CD14-positive monocyte (primary cell): ENCODE results near the gene PFAS. TPM values are rescaled to one million over a fixed set of nuclear protein-coding genes. Genes with fewer than 3 reads are reported as not detected.

Experiments used
- DNase-seq, 3 donors: peaks; one replicate each; pipeline ENCODE4 v3.0.0-alpha.2; 2011 to 2022
- H2AFZ ChIP-seq: 2 replicates; pipeline ENCODE4 v1.6.0; 2012; ENCODE audit warnings: mild to moderate bottlenecking, low read depth, low read length, inconsistent platforms; ENCODE audit not compliant: insufficient read depth, poor library complexity, severe bottlenecking
- H3K27ac ChIP-seq, 2 donors: 1 replicate in 1 of 2; 2 replicates in 1 of 2; pipeline ENCODE4 v1.5.1; 2012 to 2013; ENCODE audit warnings: low read length in 2 of 2, control low read depth in 1 of 2, inconsistent platforms in 1 of 2, low read depth in 1 of 2, mild to moderate bottlenecking in 1 of 2
- H3K27me3 ChIP-seq, 2 donors: one replicate each; pipeline versions ENCODE4 v1.6.0 to v1.6.1; 2011 to 2013; ENCODE audit warnings: low read length in 2 of 2; ENCODE audit not compliant: control insufficient read depth in 2 of 2, insufficient read depth in 2 of 2
- H3K36me3 ChIP-seq, 2 donors: replicated peaks in 1 of 2; 1 replicate in 1 of 2; 2 replicates in 1 of 2; pipeline versions ENCODE4 v1.5.1 to v1.6.1; 2012 to 2013; ENCODE audit warnings: low read length in 2 of 2, control low read depth in 1 of 2, inconsistent platforms in 1 of 2, mild to moderate bottlenecking in 1 of 2; ENCODE audit not compliant: insufficient read depth in 2 of 2, control insufficient read depth in 1 of 2
- H3K4me1 ChIP-seq, 2 donors: 1 replicate in 1 of 2; 2 replicates in 1 of 2; pipeline versions ENCODE4 v1.5.1 to v1.6.1; 2012 to 2013; ENCODE audit warnings: low read length in 2 of 2, control low read depth in 1 of 2, inconsistent platforms in 1 of 2, mild to moderate bottlenecking in 1 of 2, moderate library complexity in 1 of 2; ENCODE audit not compliant: insufficient read depth in 2 of 2, control insufficient read depth in 1 of 2
- H3K4me2 ChIP-seq: replicated peaks from 2 replicates; pipeline ENCODE3; 2012; ENCODE audit warnings: low read length, moderate library complexity, mild to moderate bottlenecking; ENCODE audit not compliant: poor library complexity, severe bottlenecking; ENCODE audit errors: extremely low read depth
- H3K4me3 ChIP-seq, 3 experiments: fragments of 200-600 bp in 1 of 3; sonication (generic) in 1 of 3; replicated peaks in 1 of 3; 1 replicate in 2 of 3; 2 replicates in 1 of 3; pipeline ENCODE4 v1.5.1; 2011 to 2013; ENCODE audit warnings: low read length in 3 of 3, mild to moderate bottlenecking in 3 of 3, control low read depth in 2 of 3, low read depth in 2 of 3, inconsistent platforms in 1 of 3, moderate library complexity in 1 of 3
- H3K79me2 ChIP-seq: 2 replicates; pipeline ENCODE4 v1.6.0; 2012; ENCODE audit warnings: mild to moderate bottlenecking, control low read depth, inconsistent platforms, low read length, moderate library complexity; ENCODE audit not compliant: insufficient read depth
- H3K9ac ChIP-seq: 2 replicates; pipeline ENCODE4 v1.6.0; 2017; ENCODE audit warnings: low read length, mild to moderate bottlenecking; ENCODE audit not compliant: insufficient read depth, poor library complexity, severe bottlenecking
- H3K9me3 ChIP-seq, 2 donors: replicated peaks in 1 of 2; 1 replicate in 1 of 2; 2 replicates in 1 of 2; pipeline versions ENCODE4 v1.5.1 to v1.6.1; 2012 to 2013; ENCODE audit warnings: low read length in 2 of 2, control low read depth in 1 of 2; ENCODE audit not compliant: control insufficient read depth in 1 of 2, insufficient read depth in 1 of 2
- H4K20me1 ChIP-seq: 2 replicates; pipeline ENCODE4 v1.6.0; 2012; ENCODE audit warnings: mild to moderate bottlenecking, low read length, control low read depth, moderate library complexity; ENCODE audit not compliant: insufficient read depth
- H3K27ac Mint-ChIP-seq, 7 donors: one replicate each; pipeline ENCODE4 v1.8.0; 2020; ENCODE audit warnings: mild to moderate bottlenecking in 7 of 7, mixed read lengths in 7 of 7, moderate library complexity in 6 of 7, inconsistent platforms in 2 of 7
- H3K27me3 Mint-ChIP-seq, 3 donors: one replicate each; pipeline ENCODE4 v1.8.0; 2021 to 2022; ENCODE audit warnings: low read depth in 3 of 3, mild to moderate bottlenecking in 3 of 3, mixed read lengths in 3 of 3, moderate library complexity in 3 of 3, inconsistent platforms in 1 of 3
- H3K36me3 Mint-ChIP-seq, 2 donors: one replicate each; pipeline ENCODE4 v1.8.0; 2020; ENCODE audit warnings: mixed read lengths in 2 of 2, inconsistent platforms in 1 of 2, mild to moderate bottlenecking in 1 of 2
- H3K4me1 Mint-ChIP-seq: one replicate; pipeline ENCODE4 v1.8.0; 2020; ENCODE audit warnings: mild to moderate bottlenecking, mixed read lengths
- H3K4me3 Mint-ChIP-seq, 2 donors: one replicate each; pipeline ENCODE4 v1.8.0; 2020; ENCODE audit warnings: mild to moderate bottlenecking in 2 of 2, mixed read lengths in 2 of 2, moderate library complexity in 1 of 2
- H3K9me3 Mint-ChIP-seq, 7 donors: one replicate each; pipeline ENCODE4 v1.8.0; 2020 to 2022; ENCODE audit warnings: mixed read lengths in 7 of 7, mild to moderate bottlenecking in 6 of 7, moderate library complexity in 6 of 7, inconsistent platforms in 2 of 7
- WGBS: methylation state at CpG from one replicate; pipeline ENCODE4 v1.1.5; 2013; ENCODE audit warnings: missing lambda C conversion rate; ENCODE audit not compliant: insufficient coverage; 5-methylcytosine and 5-hydroxymethylcytosine counted together
- intact Hi-C, 2 donors: fragments of 100-400 bp; cut with micrococcal nuclease; formaldehyde crosslinking; loops; one replicate each; pipeline versions ENCODE4 v1.15.0 to v1.15.1; 2023
- polyA plus RNA-seq, 3 donors: library from polyadenylated mRNA; depleted of rRNA in 1 of 3; unstranded in 2 of 3; stranded (reverse) in 1 of 3; fragments of 300-500 nt in 2 of 3; fragments of >200 nt in 1 of 3; fragmentation: Illumina TruSeq in 2 of 3; gene quantifications; 1 replicate in 2 of 3; 2 replicates in 1 of 3; pipeline ENCODE4 v1.2.3, GENCODE V29; 2012 to 2021
- TF ChIP-seq, protein P1 (sequence below): fragments of 200-600 bp; IDR thresholded peaks from one replicate; pipeline ENCODE4 v1.8.0; 2022; ENCODE audit warnings: antibody characterized with exemption, mild to moderate bottlenecking

PFAS gene
- polyA plus RNA-seq, 3 donors: 4.1 to 12.8 (median 4.4) TPM

DNA sequence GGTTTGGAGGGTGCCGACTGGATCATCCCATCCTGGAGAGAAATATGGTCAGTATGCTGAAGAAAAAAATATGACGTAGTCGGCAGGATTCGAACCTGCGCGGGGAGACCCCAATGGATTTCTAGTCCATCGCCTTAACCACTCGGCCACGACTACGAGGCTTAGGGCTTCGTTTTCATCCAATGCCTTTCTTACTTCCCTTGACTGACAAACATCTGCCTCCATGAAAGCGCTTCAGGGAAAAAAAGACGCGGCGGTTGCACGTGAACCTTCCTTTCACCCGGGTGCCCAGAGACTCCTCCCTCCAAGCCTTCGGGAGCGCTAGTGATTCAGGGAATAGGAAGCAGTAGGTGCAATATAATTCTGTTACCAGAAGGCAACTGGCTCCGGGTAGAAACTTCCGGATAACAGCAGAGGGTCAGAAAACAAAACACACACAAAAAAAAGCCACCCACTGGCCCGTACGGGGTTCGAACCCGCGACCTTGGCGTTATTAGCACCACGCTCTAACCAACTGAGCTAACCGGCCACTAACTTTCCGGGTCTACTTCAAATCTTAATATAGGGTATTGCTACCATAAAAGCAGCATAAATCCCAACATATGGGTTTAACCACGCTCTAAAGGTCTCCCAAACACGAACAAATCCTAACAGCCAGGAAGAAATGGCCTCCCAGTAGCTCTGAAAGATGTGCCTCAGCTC is 22.4 kb upstream of the PFAS start:
- peaks cover 19% of the 10 kb centered on the region for H3K79me2 ChIP-seq
- 29% methylated on average over 16 of the region's 32 CpGs for WGBS
- peak overlapping the region; percentile 72 for H3K4me2 ChIP-seq
- peak overlapping the region in 2 of 3 experiments; percentile 50 to 75 for H3K4me3 ChIP-seq
- H3K27me3 ChIP-seq: no peaks in the 10 kb centered on the region
- Mint-ChIP-seq H3K27ac (peak overlapping the region; percentile 69 to 86 (median 81)), H3K4me3 (peak overlapping the region; percentile 80 to 86), H3K36me3 (peaks cover 53 to 54% of the 10 kb centered on the region in 2 donors), H3K9me3 (peaks cover 0 to 2% (median 0%) of the 10 kb centered on the region in 7 donors), H3K4me1 (peaks cover 38% of the 10 kb centered on the region), H3K27me3 (peaks cover 0 to 2% (median 0%) of the 10 kb centered on the region in 3 donors)
- DNase-seq: peak; percentile 72 to 85 (median 76)
- peak overlapping the region; percentile 10 for H3K9ac ChIP-seq
- intact Hi-C loops: loop anchor here in 1 of 2 donors (1.0 kb wide), 1 partner anchor 23 kb away; the partner anchor contains the start of gene PFAS
- peak overlapping the region; percentile 61 for H2AFZ ChIP-seq
- H3K9me3 ChIP-seq: no peaks in the 10 kb centered on the region
- TF ChIP-seq, protein P1, sequence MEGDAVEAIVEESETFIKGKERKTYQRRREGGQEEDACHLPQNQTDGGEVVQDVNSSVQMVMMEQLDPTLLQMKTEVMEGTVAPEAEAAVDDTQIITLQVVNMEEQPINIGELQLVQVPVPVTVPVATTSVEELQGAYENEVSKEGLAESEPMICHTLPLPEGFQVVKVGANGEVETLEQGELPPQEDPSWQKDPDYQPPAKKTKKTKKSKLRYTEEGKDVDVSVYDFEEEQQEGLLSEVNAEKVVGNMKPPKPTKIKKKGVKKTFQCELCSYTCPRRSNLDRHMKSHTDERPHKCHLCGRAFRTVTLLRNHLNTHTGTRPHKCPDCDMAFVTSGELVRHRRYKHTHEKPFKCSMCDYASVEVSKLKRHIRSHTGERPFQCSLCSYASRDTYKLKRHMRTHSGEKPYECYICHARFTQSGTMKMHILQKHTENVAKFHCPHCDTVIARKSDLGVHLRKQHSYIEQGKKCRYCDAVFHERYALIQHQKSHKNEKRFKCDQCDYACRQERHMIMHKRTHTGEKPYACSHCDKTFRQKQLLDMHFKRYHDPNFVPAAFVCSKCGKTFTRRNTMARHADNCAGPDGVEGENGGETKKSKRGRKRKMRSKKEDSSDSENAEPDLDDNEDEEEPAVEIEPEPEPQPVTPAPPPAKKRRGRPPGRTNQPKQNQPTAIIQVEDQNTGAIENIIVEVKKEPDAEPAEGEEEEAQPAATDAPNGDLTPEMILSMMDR: no peak
- peaks cover 25 to 33% of the 10 kb centered on the region in 2 donors for H3K4me1 ChIP-seq
- peak overlapping the region; percentile 22 to 66 for H3K27ac ChIP-seq
- H4K20me1 ChIP-seq: peaks cover 10% of the 10 kb centered on the region
- peaks cover 40 to 47% of the 10 kb centered on the region in 2 donors for H3K36me3 ChIP-seq

GRCh38 chr17:8227238-8227581 is 21.9 kb upstream of the PFAS start:
- Histone ChIP-seq H3K4me2 (peak overlapping the region; percentile 72), H3K4me3 (peak overlapping the region in 2 of 3 experiments; percentile 50 to 75), H4K20me1 (peaks cover 10% of the 10 kb centered on the region), H3K36me3 (peaks cover 45 to 52% of the 10 kb centered on the region in 2 donors), H3K9ac (no peak overlapping the region), H3K27ac (peak overlapping the region in 1 of 2 donors; percentile 66), H3K9me3 (no peaks in the 10 kb centered on the region), H2AFZ (peak overlapping the region; percentile 61), H3K4me1 (peaks cover 25 to 33% of the 10 kb centered on the region in 2 donors), H3K27me3 (no peaks in the 10 kb centered on the region), H3K79me2 (peaks cover 19% of the 10 kb centered on the region)
- peaks cover 58 to 59% of the 10 kb centered on the region in 2 donors for H3K36me3 Mint-ChIP-seq
- peak overlapping the region; percentile 69 to 86 (median 81) for H3K27ac Mint-ChIP-seq
- TF ChIP-seq, protein P1: no peak
- 95% methylated on average over 4 of the region's 4 CpGs for WGBS
- H3K9me3 Mint-ChIP-seq: peaks cover 0 to 2% (median 0%) of the 10 kb centered on the region in 7 donors
- H3K4me3 Mint-ChIP-seq: peak overlapping the region; percentile 80 to 86
- H3K27me3 Mint-ChIP-seq: peaks cover 0 to 2% (median 1%) of the 10 kb centered on the region in 3 donors
- DNase-seq: no peak
- peaks cover 38% of the 10 kb centered on the region for H3K4me1 Mint-ChIP-seq
- intact Hi-C loops: no loop called here
